Activated T-cell treated with anti-CD3 and anti-CD28 coated beads for 24 hours (primary cell): ENCODE results near the gene PCDH12.

Experiments
- DNase-seq: peaks from one replicate; pipeline ENCODE4 v3.0.0-alpha.2; 2020; ENCODE audit warnings: low read depth

PCDH12 gene

GRCh38 chr5:141906972-141907371 lies 51.0 kb downstream of the PCDH12 start:
- no peak for DNase-seq

- DNase-seq: no peak
Observed at GRCh38 chr5:141906517-141906916, 51.5 kb downstream of the PCDH12 start.

GRCh38 chr5:141904551-141904950 lies 53.5 kb downstream of the PCDH12 start:
- no peak for DNase-seq

- DNase-seq: no peak
Observed at GRCh38 chr5:141903261-141903660, 54.7 kb downstream of the PCDH12 start.

- no peak for DNase-seq
Observed at GRCh38 chr5:141902015-141902814, 55.8 kb downstream of the PCDH12 start.

- DNase-seq: no peak
Observed at GRCh38 chr5:141898448-141899049, 59.5 kb downstream of the PCDH12 start.

- DNase-seq: no peak
Observed at GRCh38 chr5:141897425-141897824, 60.6 kb downstream of the PCDH12 start.
